ENCODE measurements around the gene RCN2.

RCN2 gene

GRCh38 chr15:76916369-76916768 is 15.2 kb upstream of the RCN2 start (continued):
- TF ChIP-seq PATZ1 (CRISPR knock-in tag; IDR thresholded peaks at IDR 0.05; ENCODE audit: borderline replicate concordance) (no peak), CSDC2 (CRISPR knock-in tag; IDR thresholded peaks at IDR 0.05) (no peak)

GRCh38 chr15:76928201-76928600 is 3.3 kb upstream of the RCN2 start:
- TF ChIP-seq ZFP30 (CRISPR knock-in tag; IDR thresholded peaks at IDR 0.05) (no peak), CREB5 (CRISPR knock-in tag; IDR thresholded peaks at IDR 0.05; ENCODE audit: low read depth) (no peak), POU6F1 (CRISPR knock-in tag; IDR thresholded peaks at IDR 0.05; ENCODE audit: borderline replicate concordance, low read depth) (no peak), TOX (CRISPR knock-in tag; IDR thresholded peaks at IDR 0.05; ENCODE audit: borderline replicate concordance) (no peak), TSHZ2 (CRISPR knock-in tag; IDR thresholded peaks at IDR 0.05) (no peak), CSDC2 (CRISPR knock-in tag; IDR thresholded peaks at IDR 0.05) (no peak), ESRRG (CRISPR knock-in tag; IDR thresholded peaks at IDR 0.05) (no peak), GLIS3 (CRISPR knock-in tag; IDR thresholded peaks at IDR 0.05) (no peak), PATZ1 (CRISPR knock-in tag; IDR thresholded peaks at IDR 0.05; ENCODE audit: borderline replicate concordance) (no peak), RARB (CRISPR knock-in tag; IDR thresholded peaks at IDR 0.05) (no peak), OSR1 (CRISPR knock-in tag; IDR thresholded peaks at IDR 0.05) (no peak), ISL1 (CRISPR knock-in tag; IDR thresholded peaks at IDR 0.05) (no peak), BACH2 (CRISPR knock-in tag; IDR thresholded peaks at IDR 0.05; ENCODE audit: borderline replicate concordance) (no peak), ARNTL (CRISPR knock-in tag; IDR thresholded peaks at IDR 0.05; ENCODE audit: borderline replicate concordance, low read depth) (no peak), CSRNP3 (CRISPR knock-in tag; IDR thresholded peaks at IDR 0.05) (no peak), ZNF8 (CRISPR knock-in tag; IDR thresholded peaks at IDR 0.05) (no peak)
- no peak for ATAC-seq

GRCh38 chr15:76929011-76929760 is 2.4 kb upstream of the RCN2 start:
- ATAC-seq, result no peak
- TF ChIP-seq ZC3H10 (CRISPR knock-in tag; IDR thresholded peaks at IDR 0.05), result no peak
- TF ChIP-seq ZNF565 (CRISPR knock-in tag; conservative IDR thresholded peaks at IDR 0.05; ENCODE audit: low read depth), result no peak
- TF ChIP-seq ZNF8 (CRISPR knock-in tag; IDR thresholded peaks at IDR 0.05), result no peak
- TF ChIP-seq SNAI2 (CRISPR knock-in tag; IDR thresholded peaks at IDR 0.05), result no peak
- TF ChIP-seq CSDC2 (CRISPR knock-in tag; IDR thresholded peaks at IDR 0.05), result no peak
- no peak for TF ChIP-seq CSRNP3 (CRISPR knock-in tag; IDR thresholded peaks at IDR 0.05)
- TF ChIP-seq ESRRG (CRISPR knock-in tag; IDR thresholded peaks at IDR 0.05), result no peak
- TF ChIP-seq ISL1 (CRISPR knock-in tag; IDR thresholded peaks at IDR 0.05), result no peak
- TF ChIP-seq TSHZ2 (CRISPR knock-in tag; IDR thresholded peaks at IDR 0.05), result no peak
- TF ChIP-seq TCF4 (CRISPR knock-in tag; IDR thresholded peaks at IDR 0.05; ENCODE audit: borderline replicate concordance), result no peak

Measured in SK-N-SH treated with all-trans-retinoic acid at 6 μM for 48 hours (cell line).